NCI-H1417 (cell line): ENCODE measurements around the gene GALNT9.
"Not testable (repeated sequence)": the region's sequence is repeated elsewhere in the genome, so short reads cannot be mapped to it uniquely, and the experiment has no call there.

Source experiments
- DNase-seq, 3 experiments: peaks; one replicate each; lab custom pipeline; 2025; lab: John Stamatoyannopoulos, UW

Gene GALNT9

DNA sequence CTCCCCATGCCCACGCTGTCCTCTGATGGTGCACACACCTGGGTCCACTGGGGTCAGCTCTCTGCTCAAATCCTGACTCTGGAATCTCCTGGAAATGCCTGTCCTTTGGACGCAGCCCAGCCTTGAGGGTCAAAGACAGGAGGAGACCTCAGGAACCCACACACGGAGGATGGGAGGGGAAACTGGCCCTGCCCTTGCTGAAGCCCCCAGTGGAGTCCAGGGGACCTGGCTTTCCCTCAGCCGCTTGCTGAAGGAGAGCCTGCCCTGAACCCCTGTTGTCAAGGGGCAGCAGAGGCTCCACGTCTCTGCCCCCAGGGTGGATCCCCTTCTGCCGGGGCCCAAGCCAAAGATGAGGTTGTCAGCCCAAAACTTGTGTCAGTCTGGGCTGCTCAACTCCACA is 16.9 kb downstream of the GALNT9 start:
- DNase-seq = no peak

DNA sequence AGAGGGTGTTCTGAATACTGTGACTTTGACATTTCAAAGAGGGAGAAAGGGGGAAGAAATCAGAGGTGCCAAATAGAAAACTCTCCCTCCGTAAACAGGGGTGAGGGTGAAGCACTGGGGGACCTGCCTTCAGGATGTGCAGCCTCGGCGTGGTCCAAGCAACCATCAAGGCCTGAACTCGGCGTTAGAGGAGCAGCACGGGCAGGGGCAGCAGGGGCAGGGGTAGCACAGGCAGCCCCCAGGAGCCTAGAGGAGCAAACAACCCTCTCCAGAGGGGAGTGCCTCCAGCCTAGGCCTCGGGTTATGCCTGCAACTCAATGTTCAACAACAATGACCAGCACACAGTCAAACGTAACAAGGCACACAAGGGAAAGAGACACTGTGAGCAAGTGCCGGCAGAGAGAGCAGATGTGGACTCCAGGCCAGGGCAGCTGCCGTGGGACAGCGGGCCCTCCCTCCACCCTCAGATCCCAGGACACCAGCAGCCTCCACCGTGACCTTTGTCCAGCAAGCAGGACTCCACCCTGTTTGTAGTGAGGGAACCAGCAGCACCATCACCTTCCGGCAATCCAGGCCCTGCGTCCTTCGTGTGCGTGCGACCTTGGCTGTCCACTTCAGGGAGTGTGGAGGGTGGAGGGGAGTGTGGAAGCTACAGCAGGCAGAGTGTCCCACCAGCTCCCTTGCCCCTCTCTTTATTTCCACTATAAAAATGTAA is 18.0 kb downstream of the GALNT9 start:
- DNase-seq = no peak

DNA sequence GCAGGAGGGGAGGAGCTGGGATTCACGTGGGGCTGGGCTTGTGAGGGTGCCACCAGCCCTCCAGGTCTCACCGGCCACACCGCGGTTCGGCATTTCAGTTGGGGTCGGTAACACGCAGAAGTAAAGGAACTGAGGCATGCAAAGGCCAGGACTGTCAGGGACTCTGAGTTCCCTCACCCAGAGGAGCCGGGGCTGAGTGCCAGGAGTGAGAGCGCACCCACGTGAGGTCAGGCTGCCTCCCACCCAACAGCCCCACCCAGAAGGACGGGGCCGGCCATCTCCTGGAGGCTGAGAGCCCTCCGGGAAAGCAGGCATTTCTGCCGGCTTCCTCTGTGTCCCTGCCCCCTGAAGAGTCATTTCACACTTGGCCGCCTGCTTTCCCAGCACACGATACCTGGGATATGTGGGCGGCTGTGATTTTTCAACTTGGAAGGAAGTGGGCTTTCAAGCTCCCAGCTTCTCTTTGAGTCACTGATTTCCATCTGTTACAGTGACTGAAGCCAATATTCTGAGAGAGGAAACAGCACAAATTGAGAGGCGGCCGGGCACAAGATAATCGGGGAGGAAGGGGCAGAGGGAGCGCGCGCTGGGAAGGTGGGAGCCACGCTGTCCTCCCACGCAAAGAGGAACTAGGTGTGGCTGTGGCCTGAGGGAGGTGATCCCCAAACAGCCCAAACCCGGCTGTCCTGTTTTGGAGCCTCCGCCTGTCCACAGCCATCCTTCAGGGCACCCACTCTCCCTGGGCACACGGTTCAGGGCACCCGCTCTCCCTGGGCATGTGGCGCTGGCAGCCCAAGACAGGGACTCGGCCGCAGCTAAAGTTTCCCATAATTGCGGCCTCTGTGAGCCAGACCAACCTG is 19.0 kb downstream of the GALNT9 start:
- DNase-seq = no peak

DNA sequence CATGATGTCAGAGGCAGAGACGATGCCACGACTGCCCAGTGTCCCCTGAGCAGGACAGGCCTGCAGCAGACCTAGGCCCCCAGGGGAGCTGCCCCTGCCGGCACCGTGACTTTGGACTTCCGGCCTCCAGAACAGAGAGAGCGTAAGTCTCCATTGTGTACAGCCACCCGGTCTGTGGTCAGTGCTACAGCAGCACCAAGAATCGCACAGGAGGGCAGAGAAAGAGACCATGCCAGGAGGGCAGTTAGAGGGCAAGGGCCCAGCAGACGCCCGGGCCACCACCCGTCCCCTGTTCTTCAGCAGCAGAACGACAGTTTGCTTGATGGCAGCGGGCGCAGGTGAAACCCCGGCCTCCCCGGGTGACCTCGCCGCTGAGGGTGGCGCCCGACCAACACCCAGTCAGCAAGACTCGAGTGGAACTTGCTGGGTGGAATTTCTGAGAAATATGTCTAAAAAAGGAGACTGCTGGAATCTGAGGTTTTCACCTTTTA is 19.7 kb downstream of the GALNT9 start:
- DNase-seq = no peak

DNA sequence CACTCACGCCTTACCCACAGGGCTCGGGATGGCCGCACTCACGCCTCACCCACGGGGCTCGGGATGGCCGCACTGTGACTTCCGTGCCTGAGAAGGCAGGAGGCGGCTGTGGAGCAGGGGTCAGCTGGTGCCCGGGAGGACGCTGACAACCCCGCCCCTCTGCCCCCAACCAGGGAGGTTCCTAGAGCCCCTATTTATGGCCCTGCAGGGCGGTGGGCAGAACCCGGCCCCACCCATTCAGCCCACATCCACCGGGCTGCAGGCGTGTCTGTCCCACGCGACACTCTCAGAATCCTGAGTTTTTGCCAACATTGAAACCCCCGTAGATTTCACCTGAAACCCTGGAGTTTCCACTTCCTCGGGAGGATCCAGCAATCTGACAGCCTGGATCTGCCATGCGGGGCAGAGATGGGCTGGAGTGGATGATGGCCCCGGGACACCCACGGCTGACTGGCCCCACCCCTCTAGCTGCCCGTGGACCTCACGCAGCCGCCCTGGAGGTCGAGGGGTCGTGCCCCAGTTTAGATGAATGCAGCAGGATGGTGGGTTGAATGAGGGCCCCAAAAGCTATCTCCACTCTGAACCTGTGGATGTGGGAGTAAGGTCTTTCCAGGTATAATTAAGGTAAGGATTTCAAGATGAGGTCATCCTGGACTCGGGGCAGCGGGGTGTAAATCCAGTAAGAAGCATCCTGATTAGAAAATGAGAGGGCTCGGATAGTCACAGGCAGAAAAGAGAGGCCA is 20.4 kb downstream of the GALNT9 start:
- no peak for DNase-seq

DNA sequence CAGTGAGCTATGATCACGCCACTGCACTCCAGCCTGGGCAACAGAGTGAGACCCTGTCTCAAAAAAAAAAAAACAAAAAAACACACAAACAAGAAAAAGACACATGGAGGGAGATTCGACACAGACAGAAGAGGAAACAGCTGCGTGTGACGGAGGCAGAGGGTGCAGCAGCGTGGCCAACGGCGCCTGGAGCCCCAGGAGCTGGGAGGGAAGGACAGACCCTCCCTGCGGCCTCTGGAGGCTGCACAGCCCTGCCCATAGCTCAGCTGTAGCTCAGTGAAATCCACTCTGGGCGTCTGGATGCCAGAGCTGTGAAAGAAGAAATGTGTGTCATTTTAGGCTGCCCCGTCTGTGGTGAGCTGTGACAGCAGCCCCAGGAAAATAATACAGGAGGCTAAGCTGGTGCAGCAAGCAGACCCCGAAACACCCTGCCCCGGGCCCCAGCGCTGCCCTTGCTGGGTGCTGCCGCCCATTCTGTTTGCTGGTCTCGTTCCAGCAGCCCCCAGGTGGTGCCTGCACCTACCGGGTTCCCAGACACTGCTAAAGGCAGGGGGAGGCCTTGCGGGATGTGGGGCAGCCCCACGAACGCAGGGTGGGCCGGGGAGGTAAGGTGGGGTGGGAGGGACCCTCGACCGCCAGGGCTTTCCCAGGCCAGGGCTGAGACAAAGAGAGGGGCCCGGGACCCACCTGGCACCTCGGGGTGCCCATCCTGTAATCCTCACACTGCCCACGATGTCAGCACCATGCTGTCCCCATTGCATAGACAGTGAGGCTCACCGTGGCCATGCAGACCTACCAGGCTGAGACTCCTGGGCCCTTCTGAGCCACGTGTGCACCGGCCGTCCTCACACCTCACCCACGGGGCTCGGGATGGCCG is 21.2 kb downstream of the GALNT9 start:
- no peak for DNase-seq

DNA sequence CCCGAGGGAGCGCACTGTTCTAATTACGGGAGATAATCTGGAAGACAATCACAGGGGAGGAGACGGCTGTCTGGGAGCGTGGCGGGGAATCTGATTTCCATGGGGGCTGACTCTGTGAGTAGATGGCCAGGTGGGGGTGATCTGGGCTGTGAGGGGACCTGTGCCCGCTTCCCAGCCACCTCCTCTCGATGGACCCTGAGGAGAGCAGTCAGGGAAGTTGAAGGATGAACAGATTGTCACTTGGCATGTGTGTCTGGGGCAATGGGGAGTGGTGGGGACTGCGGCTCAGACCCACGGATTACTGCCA is 22.6 kb downstream of the GALNT9 start:
- no peak for DNase-seq

DNA sequence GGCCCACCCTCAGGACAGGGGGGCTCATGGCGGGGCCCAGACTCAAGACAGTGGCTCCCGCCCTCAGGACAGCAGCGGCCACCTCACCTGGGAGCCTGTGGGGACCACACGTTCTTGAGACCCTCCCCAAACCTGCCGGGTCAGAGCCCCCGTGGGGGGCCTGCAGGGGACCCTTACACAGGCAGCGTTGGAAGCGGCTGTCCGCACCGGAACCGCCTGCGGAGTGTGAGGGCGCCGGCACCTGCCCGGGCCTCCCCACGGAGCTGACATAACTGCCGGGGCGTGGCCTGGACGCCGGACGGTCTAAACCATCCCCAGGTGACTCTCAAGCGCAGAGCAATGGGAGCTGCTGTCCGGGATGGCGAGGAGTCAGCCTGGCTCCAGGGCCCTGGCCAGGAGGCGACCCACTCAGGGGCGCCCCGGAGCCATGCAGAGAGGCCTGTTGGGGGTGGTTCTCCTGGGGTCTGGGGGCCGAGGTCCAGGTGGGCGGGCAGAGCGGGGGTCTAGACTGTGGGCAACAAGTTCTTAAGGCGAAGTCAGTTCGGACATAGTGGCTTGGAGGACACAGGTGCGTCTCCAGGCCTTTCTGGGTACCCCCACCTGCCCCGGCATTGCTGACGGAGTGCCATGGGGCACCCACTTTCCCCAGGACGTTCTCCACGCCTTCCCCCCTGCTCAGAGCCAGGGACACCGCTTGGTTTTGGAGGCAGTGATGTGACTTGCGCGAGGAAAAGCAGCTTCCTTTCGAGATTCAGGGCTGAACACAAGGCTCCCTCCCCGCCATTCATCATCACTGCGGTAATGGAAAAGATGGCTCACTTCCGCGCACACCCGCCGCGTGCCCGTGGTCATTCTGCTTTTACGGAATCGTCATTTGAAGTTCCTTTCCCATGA is 23.2 kb downstream of the GALNT9 start:
- no peak for DNase-seq

DNA sequence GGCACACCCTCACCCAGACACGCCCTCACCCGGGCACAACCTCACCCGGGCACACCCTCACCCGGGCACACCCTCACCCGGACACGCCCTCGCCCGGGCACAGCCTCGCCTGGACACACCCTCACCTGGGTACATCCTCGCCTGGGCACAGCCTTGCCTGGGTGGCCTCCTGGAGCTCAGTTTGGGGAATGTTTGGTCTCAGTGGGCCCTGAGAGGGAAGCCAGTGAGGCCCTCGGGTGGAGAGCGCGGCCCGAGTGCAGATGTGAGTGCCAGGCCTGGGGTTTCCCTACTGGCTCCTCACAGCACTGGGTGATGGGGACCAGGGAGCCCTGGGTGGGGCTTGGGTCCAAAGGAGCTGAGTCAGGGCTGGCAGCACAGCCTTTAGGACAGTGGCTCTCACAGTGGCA is 23.8 kb downstream of the GALNT9 start:
- DNase-seq = no peak

DNA sequence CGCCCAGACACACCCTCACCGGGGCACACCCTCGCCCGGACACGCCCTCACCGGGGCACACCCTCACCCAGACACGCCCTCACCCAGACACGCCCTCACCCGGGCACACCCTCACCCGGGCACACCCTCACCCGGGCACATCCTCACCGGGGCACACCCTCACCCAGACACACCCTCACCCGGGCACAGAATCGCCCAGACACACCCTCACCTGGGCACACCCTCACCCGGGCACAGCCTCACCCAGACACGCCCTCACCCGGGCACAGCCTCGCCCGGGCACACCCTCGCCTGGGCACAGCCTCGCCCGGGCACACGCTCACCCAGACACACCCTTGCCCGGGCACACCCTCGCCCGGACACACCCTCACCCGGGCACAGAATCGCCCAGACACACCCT is 24.5 kb downstream of the GALNT9 start:
- not testable (repeated sequence) for DNase-seq

DNA sequence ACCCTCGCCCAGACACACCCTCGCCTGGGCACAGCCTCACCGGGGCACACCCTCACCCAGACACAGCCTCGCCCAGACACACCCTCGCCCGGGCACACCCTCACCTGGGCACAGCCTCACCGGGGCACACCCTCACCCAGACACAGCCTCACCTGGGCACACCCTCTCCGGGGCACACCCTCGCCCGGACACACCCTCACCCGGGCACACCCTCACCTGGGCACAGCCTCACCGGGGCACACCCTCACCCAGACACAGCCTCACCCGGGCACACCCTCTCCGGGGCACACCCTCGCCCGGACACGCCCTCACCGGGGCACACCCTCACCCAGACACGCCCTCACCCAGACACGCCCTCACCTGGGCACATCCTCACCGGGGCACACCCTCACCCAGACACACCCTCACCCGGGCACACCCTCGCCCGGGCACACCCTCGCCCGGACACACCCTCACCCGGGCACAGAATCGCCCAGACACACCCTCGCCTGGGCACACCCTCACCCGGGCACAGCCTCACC is 25.5 kb downstream of the GALNT9 start:
- DNase-seq = not testable (repeated sequence)

DNA sequence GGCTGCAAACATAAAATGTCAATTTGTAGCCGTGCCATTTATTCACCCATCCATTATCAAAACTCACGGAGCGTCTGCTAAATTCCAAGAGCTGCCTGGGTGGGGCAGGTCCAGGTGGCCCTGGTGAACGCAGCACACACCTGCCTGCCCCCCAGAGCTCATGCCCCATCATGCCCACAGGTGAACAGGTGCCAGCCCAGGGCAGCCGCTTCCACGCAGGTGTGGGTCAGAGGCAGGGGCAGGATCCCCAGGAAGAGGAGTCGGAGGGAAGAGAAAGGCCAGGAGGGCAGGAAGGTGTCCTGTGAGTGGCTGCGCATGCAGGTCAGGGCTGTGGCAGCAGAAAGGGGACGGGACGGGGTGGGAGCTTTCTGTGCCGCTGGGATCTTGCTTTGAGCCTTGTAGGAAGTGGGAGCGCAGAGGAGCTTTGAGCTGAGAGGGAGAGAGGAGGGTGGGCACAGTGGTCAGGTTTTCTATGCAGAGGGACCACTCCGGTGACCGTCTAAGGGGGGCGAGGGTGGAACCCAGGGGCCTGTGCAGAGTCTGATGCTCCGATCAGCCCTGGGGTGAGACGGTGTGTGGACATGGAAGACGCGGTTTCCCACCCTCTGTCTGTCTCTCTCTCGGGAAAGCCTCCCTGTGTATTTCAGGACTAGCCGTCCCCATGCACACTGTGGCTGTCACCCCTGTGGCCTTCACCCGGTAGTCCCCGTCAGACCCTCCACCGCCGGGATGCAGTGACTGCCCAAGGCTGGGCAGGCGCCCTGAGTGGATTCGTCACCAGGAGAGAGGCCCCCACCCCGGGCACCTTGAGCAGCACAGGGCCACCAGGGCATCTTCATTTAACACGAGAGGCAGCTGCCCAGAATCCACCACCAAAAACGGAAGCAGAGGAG is 26.7 kb downstream of the GALNT9 start:
- DNase-seq = no peak

DNA sequence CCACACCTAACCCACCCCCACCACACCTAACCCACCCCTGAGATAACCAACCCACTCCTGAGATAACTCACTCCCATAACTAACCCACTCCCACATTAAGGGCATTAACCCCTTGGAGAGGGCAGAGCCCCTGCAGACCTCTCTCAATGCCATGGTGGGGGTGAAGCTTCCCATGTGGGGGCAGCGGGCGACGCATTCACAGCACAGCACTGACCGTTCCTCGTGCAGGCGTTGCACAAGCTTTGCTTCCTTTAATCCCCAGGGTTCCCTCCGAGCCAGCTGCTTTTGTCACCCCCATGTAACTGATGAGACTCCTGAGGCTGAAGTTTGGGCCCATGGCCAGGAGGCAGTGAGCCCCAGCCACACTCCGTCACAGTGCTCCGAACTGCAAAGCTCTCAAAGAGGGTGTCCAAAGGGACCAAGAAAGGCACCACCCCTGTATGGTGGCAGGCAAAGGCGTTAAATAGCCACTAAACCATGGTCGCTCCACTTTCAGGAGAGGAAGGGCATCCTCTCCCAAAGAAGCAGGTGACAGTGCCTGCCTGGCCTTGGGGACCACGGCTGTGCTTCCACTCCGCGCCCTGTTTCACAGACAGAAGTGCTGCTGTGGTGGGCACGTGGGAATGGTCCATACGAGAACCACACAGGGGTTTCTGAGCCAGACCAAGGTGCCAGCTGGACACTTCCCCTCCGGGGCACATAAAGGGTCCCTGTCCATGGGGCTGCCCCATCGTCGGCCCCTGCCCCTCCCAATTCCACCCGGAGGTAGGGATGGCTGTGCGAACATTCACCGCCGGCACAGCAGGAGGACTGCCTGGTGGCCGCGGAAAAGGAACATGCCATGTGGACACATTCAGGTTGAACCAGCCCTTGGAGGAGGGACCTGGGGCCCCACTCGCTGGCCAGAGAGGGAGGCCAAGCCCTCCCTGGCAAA is 28.3 kb downstream of the GALNT9 start:
- DNase-seq = no peak

DNA sequence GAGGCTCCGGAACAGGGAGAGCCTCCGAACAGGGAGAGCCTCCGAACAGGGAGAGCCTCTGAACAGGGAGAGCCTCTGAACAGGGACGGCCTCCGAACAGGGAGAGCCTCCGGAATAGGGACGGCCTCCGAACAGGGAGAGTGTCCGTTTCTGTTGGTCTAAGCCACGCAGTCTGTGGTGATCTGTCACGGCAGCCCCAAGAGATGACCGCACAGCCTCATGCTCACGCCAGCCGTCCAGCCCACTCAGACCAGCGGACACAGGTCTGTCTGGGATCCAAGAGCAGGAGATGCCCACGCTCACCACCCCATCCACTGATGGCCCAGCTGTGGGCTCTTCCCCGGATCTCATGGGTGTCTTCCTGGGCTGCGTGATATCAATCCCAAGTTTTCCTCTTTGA is 33.3 kb downstream of the GALNT9 start:
- no peak for DNase-seq

DNA sequence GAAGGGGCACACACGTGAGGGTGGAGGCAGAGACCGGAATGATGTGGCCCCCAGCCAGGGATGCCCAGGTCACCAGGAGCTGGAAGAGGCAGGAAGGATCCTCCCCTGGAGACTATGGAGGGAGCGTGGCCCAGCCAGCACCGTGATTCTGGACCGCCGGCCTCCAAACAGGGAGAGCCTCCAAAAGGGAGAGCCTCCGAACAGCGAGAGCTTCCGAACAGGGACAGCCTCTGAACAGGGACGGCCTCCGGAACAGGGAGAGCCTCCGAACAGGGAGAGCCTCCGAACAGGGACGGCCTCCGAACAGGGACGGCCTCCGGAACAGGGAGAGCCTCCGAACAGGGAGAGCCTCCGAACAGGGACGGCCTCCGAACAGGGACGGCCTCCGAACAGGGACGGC is 33.8 kb downstream of the GALNT9 start:
- DNase-seq = not testable (repeated sequence)

DNA sequence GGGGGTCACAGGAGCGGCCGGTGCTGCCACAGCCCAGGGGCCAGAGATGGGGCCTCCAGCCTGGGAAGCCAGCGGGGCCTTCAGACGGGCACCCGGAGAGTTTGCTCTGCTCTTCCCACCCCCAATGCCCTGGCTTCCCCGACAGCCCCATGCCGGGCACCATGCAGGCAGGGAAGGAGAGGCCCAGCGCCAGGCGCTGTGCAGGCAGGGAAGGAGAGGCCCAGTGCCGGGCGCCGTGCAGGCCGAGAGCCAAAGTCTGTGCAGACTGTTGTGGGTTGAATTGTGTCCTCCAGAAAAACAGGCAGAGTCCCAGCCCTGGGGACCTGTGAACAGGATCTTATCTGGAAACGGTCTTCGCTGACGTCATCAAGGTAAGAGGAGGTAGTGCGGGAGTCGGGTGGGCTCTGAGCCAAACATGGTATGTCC is 34.3 kb downstream of the GALNT9 start:
- DNase-seq = no peak

DNA sequence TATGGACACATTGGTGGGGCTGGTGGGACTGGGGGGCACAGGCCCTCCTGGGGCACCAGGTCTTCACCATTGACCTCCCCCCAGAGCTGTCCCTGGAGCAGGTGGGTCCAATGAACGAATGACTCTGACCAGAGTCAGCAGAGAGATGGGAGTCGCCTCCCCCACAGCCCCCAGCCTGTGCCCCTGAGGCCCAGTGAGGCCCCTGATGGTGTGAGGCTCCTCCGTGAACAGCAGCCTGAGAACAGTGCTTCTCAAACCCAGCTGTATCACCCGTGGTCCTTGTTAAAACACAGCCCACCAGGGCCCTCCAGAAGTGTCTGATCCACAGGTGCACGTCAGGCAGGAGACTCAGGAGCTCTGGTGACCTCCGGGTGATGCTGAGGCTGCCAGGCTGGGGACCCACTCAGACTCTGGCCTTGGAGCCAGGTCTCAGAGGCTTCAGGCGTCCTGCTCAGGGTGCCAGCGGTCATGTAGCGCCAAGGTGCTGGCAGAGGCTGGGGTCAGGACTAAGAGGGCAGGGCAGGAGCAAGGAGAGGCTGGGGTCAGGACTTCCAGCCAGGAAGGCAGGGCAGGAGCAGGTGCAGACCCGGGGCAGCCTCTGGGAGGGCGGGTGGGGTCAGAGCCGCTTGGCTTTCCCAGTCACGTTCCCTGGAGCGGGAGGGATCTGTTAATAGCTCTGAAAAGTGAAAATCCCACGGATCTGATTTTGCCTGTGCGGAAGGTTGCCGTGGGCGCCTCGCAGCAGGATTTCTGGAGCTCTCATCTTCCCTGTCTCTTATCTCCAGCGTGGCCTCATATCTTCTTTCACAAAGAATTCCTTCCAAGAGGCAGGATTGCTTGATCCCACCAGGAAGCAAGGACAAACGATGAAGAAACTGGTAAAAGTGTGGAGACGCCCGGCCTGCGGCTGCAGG is 35.0 kb downstream of the GALNT9 start:
- DNase-seq = no peak
